Tibial nerve (tissue), 4 donors: Measurements from ENCODE around the gene ST6GALNAC5. TPM values are rescaled to one million over a fixed set of nuclear protein-coding genes. Genes with fewer than 3 reads are reported as not detected.

ENCODE experiments used
- DNase-seq, 2 donors: peaks; one replicate each; pipeline ENCODE4 v3.0.0-alpha.2; 2019; ENCODE audit warnings: low spot score in 2 of 2
- H3K27ac ChIP-seq, 4 donors: fragments of 200-600 bp; sonication (generic) in 3 of 4; one replicate each; pipeline ENCODE4 v1.5.1; 2017 to 2019; ENCODE audit warnings: mild to moderate bottlenecking in 1 of 4
- H3K27me3 ChIP-seq, 2 donors: fragments of 200-600 bp; sonication (generic) in 1 of 2; one replicate each; pipeline versions ENCODE4 v1.5.1 to v1.6.0; 2017 to 2019
- H3K36me3 ChIP-seq, 3 donors: fragments of 200-600 bp; sonication (generic); one replicate each; pipeline ENCODE4 v1.5.1; 2018 to 2019
- H3K4me1 ChIP-seq, 4 donors: fragments of 200-600 bp; sonication (generic) in 3 of 4; one replicate each; pipeline ENCODE4 v1.5.1; 2017 to 2019
- H3K4me3 ChIP-seq, 4 donors: fragments of 200-600 bp; sonication (generic) in 3 of 4; one replicate each; pipeline ENCODE4 v1.5.1; 2017 to 2019; ENCODE audit warnings: mild to moderate bottlenecking in 1 of 4, moderate library complexity in 1 of 4
- H3K9me3 ChIP-seq, 4 donors: fragments of 200-600 bp; sonication (generic) in 3 of 4; one replicate each; pipeline ENCODE4 v1.5.1; 2017 to 2019
- EP300 ChIP-seq, 2 donors: sonication (generic); formaldehyde crosslinking; IDR thresholded peaks; one replicate each; pipeline ENCODE4 v1.6.1; 2017; ENCODE audit warnings: antibody characterized with exemption in 2 of 2, mild to moderate bottlenecking in 1 of 2
- POLR2A ChIP-seq, 2 donors: fragments of 450-650 bp; IDR thresholded peaks; one replicate each; pipeline ENCODE4 v1.6.1; 2017; ENCODE audit warnings: antibody characterized with exemption in 2 of 2, mild to moderate bottlenecking in 2 of 2, moderate library complexity in 2 of 2
- WGBS, 2 donors: methylation state at CpG; one replicate each; pipeline ENCODE4 v1.1.5; 2018; 5-methylcytosine and 5-hydroxymethylcytosine counted together
- total RNA-seq, 4 donors: library from RNA; depleted of rRNA; stranded (reverse); fragments of >200 nt; gene quantifications; one replicate each; pipeline ENCODE4 v1.1.0, GENCODE V29; 2016
- TF ChIP-seq, protein P1 (sequence below), 5 experiments: fragments of 200-600 bp in 3 of 5; fragments of 450-650 bp in 2 of 5; sonication (generic) in 3 of 5; IDR thresholded peaks; one replicate each; pipeline ENCODE4 v1.5.1; 2016 to 2019; ENCODE audit warnings: antibody characterized with exemption in 5 of 5, mild to moderate bottlenecking in 3 of 5, moderate library complexity in 2 of 5

The ST6GALNAC5 gene
- total RNA-seq, 4 donors from 2014 or later = 10.6 to 57.2 (median 20.5) TPM

DNA sequence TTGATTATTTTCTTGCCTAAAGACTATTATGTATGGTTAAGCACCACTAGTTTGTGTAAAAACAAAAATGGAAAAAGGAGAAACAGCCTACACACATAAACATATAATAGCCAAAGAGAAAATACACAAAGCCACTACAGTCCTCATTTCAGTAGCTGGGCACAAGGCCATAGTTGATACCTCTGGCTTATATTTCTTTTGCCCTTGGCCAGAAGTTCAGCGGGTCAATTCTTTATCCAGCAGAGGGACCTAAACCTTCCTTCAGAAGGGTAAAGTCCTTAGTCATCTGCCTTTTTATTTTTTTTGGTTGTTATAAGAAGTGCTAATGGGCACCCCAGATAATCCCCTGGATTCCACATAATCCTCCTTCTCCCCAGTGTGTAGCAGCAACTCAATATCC, 217.8 kb downstream of the ST6GALNAC5 start:
- Histone ChIP-seq H3K4me3 (no peak overlapping the region), H3K9me3 (no peaks in the 10 kb centered on the region), H3K27ac (no peak overlapping the region), H3K27me3 (no peaks in the 10 kb centered on the region), H3K36me3 (peaks cover 0 to 33% (median 0%) of the 10 kb centered on the region in 3 donors), H3K4me1 (no peaks in the 10 kb centered on the region)
- DNase-seq = no peak
- WGBS, 2 donors = 94 to 98% methylated on average over 1 of the region's 1 CpG
- TF ChIP-seq POLR2A (IDR thresholded peaks at IDR 0.05) (no peak), EP300 (IDR thresholded peaks at IDR 0.05) (no peak)
- TF ChIP-seq, protein P1, sequence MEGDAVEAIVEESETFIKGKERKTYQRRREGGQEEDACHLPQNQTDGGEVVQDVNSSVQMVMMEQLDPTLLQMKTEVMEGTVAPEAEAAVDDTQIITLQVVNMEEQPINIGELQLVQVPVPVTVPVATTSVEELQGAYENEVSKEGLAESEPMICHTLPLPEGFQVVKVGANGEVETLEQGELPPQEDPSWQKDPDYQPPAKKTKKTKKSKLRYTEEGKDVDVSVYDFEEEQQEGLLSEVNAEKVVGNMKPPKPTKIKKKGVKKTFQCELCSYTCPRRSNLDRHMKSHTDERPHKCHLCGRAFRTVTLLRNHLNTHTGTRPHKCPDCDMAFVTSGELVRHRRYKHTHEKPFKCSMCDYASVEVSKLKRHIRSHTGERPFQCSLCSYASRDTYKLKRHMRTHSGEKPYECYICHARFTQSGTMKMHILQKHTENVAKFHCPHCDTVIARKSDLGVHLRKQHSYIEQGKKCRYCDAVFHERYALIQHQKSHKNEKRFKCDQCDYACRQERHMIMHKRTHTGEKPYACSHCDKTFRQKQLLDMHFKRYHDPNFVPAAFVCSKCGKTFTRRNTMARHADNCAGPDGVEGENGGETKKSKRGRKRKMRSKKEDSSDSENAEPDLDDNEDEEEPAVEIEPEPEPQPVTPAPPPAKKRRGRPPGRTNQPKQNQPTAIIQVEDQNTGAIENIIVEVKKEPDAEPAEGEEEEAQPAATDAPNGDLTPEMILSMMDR (IDR thresholded peaks at IDR 0.05) = no peak

DNA sequence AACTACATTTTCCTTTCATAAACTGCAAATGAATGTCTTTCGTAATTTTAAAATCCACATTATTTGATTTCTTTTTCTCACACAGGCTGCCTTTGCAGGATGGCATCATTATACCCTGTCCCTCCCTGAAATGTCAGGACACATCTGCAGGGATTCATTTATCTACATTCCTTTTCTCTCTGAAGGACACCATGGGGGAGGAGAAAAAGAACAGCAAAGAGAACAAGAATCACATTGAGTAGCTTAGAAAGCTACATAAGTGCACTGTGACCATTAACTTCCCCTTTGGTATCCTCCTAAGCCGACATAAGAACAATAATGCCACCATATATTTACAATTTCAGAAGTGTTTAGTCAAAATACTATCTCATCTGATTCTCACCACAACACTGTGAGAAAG, 222.5 kb downstream of the ST6GALNAC5 start:
- H3K27ac ChIP-seq = no peak overlapping the region
- no peaks in the 10 kb centered on the region for H3K27me3 ChIP-seq
- no peak for TF ChIP-seq EP300 (IDR thresholded peaks at IDR 0.05)
- TF ChIP-seq, protein P1 (IDR thresholded peaks at IDR 0.05) = no peak
- TF ChIP-seq POLR2A (IDR thresholded peaks at IDR 0.05) = no peak
- no peak overlapping the region for H3K4me3 ChIP-seq
- 20 to 54% methylated on average over 2 of the region's 2 CpGs for whole genome bisulfite sequencing, 2 donors
- no peaks in the 10 kb centered on the region for H3K4me1 ChIP-seq
- H3K9me3 ChIP-seq = no peaks in the 10 kb centered on the region
- DNase-seq = no peak
- H3K36me3 ChIP-seq = peaks cover 0 to 17% (median 0%) of the 10 kb centered on the region in 3 donors

DNA sequence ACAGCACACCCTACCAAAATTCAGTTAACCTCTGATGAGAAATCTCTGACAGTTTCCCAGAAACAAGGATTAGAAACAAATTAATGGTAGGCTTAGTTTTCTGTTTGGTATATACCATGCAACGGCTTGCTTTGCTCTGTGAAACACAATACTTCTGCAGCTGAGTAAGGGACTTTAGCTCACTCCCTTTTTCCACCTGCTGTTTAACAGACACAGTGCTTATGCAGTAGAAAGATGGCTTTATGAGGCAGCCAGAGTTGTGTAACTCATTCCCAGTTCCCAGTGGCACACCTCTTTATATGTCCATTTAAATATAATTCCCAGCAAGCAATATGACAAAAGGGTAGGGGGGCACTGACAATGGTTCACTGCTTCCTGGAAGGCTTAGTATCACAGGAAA, 228.0 kb downstream of the ST6GALNAC5 start:
- Histone ChIP-seq H3K27me3 (no peaks in the 10 kb centered on the region), H3K9me3 (peaks cover 0 to 4% (median 0%) of the 10 kb centered on the region in 4 donors), H3K4me1 (no peaks in the 10 kb centered on the region), H3K36me3 (peaks cover 0 to 4% (median 0%) of the 10 kb centered on the region in 3 donors), H3K27ac (no peak overlapping the region), H3K4me3 (no peak overlapping the region)
- no peak for DNase-seq
- TF ChIP-seq, protein P1 (IDR thresholded peaks at IDR 0.05) = no peak
- TF ChIP-seq POLR2A (IDR thresholded peaks at IDR 0.05) (no peak), EP300 (IDR thresholded peaks at IDR 0.05) (no peak)
- WGBS, 2 donors = 68 to 74% methylated on average over 1 of the region's 1 CpG

DNA sequence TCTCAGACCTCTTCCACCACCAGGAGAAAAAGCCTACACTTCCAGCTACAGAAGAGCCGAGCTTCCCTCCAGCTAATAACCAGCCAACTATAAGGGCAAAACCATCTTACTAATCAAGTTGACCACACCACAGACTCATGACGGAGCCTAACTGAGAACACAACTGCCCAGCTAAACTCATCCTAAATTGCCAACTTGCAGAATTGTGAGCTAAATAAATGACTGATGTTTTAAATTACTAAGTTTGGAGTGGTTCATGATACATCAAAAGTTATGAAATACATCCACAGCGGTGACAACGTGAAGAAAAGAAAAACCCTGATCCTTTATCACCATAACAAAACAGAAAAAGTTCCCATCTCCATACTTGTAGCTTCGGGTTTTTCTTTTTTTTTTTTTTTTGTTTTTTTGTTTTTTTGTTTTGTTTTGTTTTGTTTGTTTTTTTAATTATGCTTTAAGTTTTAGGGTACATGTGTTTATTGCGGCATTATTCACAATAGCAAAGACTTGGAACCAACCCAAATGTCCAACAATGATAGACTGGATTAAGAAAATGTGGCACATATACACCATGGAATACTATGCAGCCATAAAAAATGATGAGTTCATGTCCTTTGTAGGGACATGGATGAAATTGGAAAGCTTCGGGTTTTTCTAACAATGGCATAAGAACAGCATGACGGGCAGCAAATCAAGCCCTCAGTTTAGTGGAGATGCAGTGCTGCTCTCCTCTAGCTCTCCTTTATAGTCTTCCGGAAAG, 229.4 kb downstream of the ST6GALNAC5 start:
- no peak for DNase-seq
- 90 to 97% methylated on average over 9 of the region's 9 CpGs for WGBS, 2 donors
- H3K9me3 ChIP-seq = peaks cover 0 to 4% (median 0%) of the 10 kb centered on the region in 4 donors

DNA sequence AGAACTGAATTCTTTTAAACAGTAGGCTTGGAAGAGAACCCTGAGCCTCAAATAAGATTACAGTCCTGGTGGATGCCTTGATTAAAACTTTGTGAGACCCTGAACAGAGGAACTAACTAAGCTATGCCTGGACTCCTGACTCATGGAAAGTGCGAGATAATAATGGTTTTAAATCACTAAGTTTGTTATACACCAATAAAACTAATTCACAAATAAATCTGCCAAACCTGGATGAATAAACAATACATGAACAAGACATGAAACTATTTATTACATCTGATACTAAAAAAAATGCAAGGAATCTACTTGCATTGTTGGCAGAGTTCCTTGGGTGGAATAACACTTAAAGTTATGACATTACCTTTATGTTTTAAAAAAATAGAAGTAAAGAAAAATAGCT, 233.6 kb downstream of the ST6GALNAC5 start:
- H3K4me3 ChIP-seq = no peak overlapping the region
- DNase-seq = no peak
- 87 to 97% methylated on average over 1 of the region's 1 CpG for WGBS, 2 donors
- peaks cover 0 to 4% (median 0%) of the 10 kb centered on the region in 4 donors for H3K9me3 ChIP-seq
- H3K4me1 ChIP-seq = no peaks in the 10 kb centered on the region
- H3K36me3 ChIP-seq = peaks cover 0 to 7% (median 0%) of the 10 kb centered on the region in 3 donors
- H3K27ac ChIP-seq = no peak overlapping the region
- H3K27me3 ChIP-seq = no peaks in the 10 kb centered on the region
- TF ChIP-seq POLR2A (IDR thresholded peaks at IDR 0.05) = no peak
- no peak for TF ChIP-seq EP300 (IDR thresholded peaks at IDR 0.05)
- TF ChIP-seq, protein P1 (IDR thresholded peaks at IDR 0.05) = no peak

More for the DNA sequence above, 229.4 kb downstream of the ST6GALNAC5 start:
- no peaks in the 10 kb centered on the region for H3K36me3 ChIP-seq
- H3K27ac ChIP-seq = no peak overlapping the region
- no peaks in the 10 kb centered on the region for H3K27me3 ChIP-seq
- no peak overlapping the region for H3K4me3 ChIP-seq
- TF ChIP-seq POLR2A (IDR thresholded peaks at IDR 0.05) (no peak), EP300 (IDR thresholded peaks at IDR 0.05) (no peak)
- TF ChIP-seq, protein P1 (IDR thresholded peaks at IDR 0.05) = no peak
- H3K4me1 ChIP-seq = no peaks in the 10 kb centered on the region
